GM18861 (cell line): ENCODE results near the gene LYSET.
"Not testable (repeated sequence)": the region's sequence is repeated elsewhere in the genome, so short reads cannot be mapped to it uniquely, and the experiment has no call there.

ENCODE experiments used
- ATAC-seq: cut with Tn5 transposase; IDR thresholded peaks from one replicate; pipeline ENCODE4 v1.9.1; 2021; ENCODE audit not compliant: unreplicated experiment

LYSET gene

DNA sequence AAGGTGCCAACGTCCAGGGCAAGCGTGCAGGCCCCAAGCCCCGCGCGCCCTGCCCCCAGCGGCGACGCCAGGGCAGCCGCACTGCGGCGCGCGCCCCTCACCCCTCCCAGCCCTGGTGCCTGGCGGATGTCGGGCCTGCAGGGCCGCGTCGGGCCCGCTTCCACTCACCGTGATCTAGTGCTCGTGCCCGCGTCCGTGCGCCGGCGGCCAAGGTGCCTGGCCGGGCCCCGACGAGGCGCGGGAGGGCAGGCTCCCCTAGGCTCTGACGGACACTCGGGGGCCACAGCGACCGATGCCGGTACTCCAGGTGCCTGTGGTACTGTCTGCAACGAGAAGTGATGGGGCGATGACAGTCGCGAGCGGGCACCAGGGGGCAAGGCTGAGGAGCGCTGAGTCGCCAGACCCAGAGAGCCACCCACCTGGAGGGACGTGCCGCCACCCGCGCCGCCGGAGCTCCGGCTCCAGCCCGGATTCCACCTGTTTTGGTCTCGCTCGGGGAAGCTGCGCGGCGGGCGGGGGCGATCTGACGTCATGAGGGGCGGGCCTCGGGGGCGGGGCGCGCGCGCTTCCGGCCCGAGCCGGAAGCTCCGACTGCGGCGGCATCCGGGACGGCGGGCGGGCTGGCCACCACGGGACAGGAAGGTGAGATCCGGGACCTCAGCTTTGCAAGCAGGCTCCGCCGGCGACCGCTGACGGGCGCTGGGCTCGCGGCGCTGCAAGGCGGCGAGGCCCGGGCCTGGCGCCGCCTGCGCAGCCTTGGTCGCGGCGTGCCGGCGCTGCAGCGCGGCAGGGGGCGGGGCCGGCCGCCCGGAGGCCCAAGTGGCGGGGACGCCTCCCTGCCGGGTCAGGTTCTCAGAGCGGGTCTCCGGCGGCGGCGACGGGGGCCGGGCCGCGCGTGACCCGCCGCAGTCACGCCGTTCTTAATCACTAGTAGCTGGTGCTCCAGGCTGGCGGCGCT lies at the start of gene LYSET, which contains the start of gene MOAP1:
TSS of gene LYSET (plus strand) at position 927 of the 958 bp plus-strand sequence. CDS start 89 bp downstream, outside the sequence.
TSS of gene MOAP1 (minus strand) at position 507 of the 958 bp plus-strand sequence. CDS start 655 bp downstream, outside the sequence.
- peak; percentile 77 for ATAC-seq

DNA sequence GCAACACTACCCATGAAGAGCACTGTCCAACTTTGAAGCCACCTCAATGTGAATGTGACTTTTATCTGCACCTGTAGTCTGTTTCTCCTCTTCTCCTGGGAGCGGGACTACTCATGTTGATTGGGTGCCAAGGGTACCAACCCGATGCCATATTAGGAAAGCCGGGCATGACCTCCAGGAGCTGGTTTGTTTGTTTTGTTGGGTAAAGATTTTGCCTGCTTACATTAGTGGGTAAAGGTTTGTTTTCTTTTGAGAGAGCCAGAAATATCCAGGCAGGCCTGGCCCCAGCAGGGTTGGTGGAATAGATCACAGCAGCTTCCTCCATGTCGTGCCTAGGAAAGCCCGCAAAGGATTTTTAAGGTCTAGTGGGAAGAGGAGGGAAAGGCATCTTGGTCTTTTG lies 49.7 kb upstream of the LYSET start:
- no peak for ATAC-seq

DNA sequence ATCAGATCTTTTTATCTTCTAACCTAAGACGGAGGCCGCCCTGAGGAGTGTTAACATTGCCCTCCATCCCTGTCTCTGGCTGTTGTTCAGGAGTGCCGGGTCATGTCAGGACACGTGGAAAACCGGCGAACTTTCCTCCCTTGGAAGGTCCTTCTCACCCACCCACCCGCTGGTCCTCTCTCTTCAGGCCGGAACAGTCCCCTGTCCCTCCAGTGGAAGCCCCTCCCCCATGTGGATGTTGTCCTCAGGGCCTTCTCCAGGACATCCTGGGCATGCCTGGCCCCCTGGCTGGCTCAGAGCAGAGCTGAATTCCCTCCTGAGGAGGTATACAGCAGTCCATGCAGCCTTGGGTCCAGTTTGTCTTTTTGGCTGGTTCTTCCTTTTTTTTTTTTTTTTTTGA lies 49.1 kb upstream of the LYSET start:
- ATAC-seq = no peak

DNA sequence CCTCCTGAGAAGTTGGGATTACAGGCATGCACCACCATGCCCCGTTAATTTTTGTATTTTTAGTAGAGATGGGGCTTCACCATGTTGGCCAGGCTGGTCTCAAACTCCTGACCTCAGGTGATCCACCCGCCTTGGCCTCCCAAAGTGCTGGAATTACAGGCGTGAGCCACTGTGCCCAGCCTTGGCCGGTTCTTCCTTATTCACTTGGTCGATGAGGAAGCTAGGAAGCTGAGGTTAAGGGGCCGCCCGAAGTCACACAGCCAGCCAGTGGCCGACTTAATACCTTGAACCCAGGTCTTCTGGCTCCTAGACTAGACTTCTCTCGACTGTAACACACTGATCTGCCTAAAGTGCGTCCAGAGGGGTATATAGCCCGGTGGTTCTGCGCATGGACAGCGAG lies 48.6 kb upstream of the LYSET start:
- ATAC-seq = not testable (repeated sequence)

- no peak for ATAC-seq
Observed at GRCh38 chr14:93137864-93138263, 47.3 kb upstream of the LYSET start.

- ATAC-seq = no peak
Observed at GRCh38 chr14:93142854-93143652, 42.1 kb upstream of the LYSET start.

- no peak for ATAC-seq
Observed at GRCh38 chr14:93146119-93146518, 39.0 kb upstream of the LYSET start.

- ATAC-seq = no peak
Observed at GRCh38 chr14:93148979-93149378, 36.1 kb upstream of the LYSET start.

DNA sequence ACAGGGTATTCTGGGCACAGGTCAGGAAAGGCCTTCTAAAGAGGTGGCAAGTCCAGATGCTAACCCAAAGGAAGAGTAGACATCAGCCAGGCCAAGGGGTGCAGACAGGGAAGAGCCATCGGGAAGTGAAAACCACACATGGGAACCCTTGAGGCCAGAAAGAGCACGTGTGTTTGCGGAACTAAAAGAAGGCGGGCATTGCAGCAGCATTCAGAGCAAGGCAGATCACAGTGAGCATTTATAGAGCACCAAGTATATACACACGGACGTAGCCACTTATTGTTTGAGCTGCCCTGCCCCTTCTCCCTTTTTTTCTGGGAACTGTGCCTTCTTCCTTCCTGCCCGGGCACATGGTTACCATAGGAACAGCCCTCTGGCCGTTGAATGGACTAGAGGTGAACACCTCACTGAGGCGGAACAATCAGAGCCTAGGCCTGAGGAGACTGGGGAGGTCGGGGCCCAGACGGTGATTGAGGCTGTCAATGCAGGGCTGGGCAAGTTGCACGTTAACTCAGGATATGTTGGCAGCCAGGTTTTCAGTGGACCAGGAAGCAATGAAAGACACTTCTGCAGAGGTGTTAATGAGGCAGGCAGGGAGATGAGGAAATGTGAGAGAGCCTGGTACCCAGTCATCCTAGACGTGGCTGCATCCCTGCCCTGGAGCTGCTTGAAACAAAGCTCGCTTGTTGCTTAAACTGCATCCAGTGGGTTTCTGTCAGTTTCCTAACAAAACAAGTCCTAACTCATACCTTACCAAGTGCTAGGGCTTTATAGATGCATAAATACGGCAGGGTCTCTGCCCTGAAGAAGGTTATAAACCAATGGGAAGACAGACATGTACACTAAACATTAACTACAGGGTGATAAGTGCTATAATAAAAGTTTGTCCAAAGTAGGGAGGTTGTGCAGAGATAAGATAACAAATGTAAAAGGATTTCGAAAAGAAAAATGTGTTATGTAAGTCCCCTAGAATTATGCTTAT lies 34.6 kb upstream of the LYSET start:
- ATAC-seq = no peak

DNA sequence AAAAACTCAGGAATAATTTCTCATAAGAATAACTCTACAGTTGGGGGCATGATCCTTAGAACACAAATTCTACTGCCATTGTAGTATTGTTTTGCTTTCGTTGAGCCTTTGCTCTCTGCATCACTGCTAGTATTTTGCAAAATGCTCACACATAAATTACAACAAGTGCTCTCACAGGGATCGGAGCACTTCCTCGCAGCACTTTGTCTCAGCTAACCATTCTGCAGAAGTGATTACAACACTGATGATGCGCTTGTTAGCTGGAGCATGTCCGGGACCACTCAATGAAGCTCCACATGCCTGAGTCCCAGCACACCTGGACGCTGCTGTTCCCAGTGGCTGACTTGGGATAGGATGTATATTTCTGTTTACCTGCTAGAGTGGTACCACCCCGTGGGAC lies 32.0 kb upstream of the LYSET start:
- ATAC-seq = no peak

DNA sequence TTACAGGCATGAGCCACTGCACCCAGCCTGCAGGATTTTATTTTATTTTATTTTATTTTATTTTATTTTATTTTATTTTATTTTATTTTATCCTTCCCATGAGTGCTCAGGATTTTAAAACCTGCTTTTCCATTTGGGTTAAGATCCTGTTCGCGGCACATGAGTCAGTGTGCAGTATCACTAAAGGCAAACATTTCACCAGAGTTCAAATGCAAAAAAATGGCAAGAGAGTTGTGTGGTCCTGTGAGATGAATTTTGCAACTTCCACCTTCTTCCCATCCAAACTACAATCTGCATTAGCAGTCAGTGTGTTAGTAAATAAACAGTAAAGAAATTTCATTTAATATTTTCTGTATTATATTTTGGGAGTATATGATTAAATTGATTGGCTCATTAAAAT lies 29.4 kb upstream of the LYSET start:
- ATAC-seq = no peak

DNA sequence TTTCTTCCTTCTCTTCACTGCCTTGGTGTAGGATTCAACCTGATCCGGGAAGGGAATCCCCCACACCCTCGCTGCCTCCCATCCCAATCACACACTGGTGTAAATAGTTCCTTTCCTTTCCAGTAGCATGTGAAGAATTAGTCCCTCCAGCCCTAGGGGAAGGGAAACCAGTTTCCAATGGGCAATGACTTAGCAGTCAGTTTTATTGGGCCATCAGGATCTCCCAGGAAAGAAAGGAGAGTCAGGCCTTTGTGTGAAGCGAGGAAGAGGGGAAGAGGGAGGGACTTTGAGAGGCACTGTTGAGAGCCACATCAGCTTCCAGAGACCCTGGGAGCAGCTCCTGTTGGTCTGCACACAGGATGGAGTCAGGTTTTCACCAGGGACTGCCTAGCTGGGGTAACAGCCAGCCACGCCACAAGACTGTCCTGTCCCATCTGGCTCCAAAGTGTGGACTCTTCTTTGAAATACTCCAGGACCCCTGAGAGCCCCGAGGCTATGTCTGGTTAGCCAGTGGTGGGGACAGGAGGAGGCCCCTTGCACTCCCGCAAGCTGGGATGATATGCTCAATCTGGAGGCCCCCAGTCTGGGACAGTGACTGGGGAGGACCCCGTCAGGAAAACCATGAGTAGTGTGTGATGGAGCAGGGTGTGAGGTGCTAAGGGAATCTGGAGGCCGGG lies 28.3 kb upstream of the LYSET start:
- no peak for ATAC-seq

- not testable (repeated sequence) for ATAC-seq
Observed at GRCh38 chr14:93158349-93158748, 26.8 kb upstream of the LYSET start.

- not testable (repeated sequence) for ATAC-seq
Observed at GRCh38 chr14:93159625-93160352, 25.3 kb upstream of the LYSET start.

GRCh38 chr14:93160353-93160801 lies 24.7 kb upstream of the LYSET start:
- ATAC-seq = no peak

GRCh38 chr14:93161411-93161940 lies 23.6 kb upstream of the LYSET start:
- ATAC-seq = no peak

GRCh38 chr14:93163564-93163963 lies 21.6 kb upstream of the LYSET start:
- ATAC-seq = peak; percentile 48

DNA sequence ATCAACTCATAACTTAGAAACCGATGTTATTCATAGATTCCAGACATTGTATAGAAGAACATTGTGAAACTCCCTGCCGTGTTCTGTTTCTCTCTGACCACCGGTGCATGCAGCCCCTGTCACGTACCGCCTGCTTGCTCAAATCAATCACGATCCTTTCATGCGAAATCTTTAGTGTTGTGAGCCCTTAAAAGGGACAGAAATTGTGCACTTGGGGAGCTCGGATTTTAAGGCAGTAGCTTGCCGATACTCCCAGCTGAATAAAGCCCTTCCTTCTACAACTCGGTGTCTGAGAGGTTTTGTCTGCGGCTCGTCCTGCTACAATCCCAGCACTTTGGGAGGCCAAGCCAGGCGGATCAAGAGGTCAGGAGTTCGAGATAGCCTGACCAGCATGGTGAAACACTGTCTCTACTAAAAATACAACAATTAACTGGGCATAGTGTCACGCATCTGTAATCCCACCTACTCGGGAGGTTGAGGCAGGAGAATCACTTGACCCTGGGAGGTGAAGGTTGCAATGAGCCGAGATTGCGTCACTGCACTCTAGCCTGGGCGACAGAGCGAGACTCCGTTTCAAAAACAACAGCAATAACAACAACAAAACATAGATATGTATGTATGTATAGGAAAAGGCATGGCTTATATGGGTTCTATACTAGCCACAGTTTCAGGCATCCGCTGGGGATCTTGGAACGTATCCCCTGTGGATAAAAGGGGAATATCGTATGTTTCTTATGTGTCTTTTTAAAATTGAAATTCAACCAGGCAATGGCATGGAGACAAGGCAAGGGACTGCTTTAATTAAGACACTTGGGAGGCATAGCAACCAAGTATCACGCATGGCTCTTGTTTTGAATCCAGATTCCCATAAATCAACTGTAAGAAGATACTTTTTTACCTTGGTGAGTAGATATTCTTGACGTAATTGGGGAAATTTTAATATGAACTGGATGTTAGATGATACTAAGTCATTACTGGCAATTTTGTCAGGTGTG lies 19.5 kb upstream of the LYSET start:
- ATAC-seq = not testable (repeated sequence)
